Prostate gland (tissue), 2 donors: ENCODE results near the gene C9orf153.
A peak's percentile ranks its signal among the peaks of the same experiment; 100 is the strongest.

Experiments
- CTCF ChIP-seq, 4 experiments: fragments of 200-600 bp in 2 of 4; fragments of 450-650 bp in 2 of 4; sonication (generic) in 2 of 4; IDR thresholded peaks; 1 replicate in 3 of 4; 2 replicates in 1 of 4; pipeline ENCODE4 v1.5.1; 2016 to 2019; ENCODE audit warnings: antibody characterized with exemption in 4 of 4, mild to moderate bottlenecking in 2 of 4, moderate library complexity in 2 of 4
- POLR2A ChIP-seq: fragments of 450-650 bp; IDR thresholded peaks from one replicate; pipeline ENCODE4 v1.6.1; 2016; ENCODE audit warnings: antibody characterized with exemption, mild to moderate bottlenecking
- POLR2AphosphoS5 ChIP-seq: sonication (generic); formaldehyde crosslinking; IDR thresholded peaks from one replicate; pipeline ENCODE4 v1.6.1; 2017; ENCODE audit warnings: antibody characterized with exemption

GRCh38 chr9:86282077-86282978 lies 22.9 kb upstream of the C9orf153 start, which contains the start of gene ISCA1:
- TF ChIP-seq POLR2A (peak; percentile 93), CTCF (IDR thresholded peaks at IDR 0.05) (no peak), POLR2AphosphoS5 (peak; percentile 85)
